Fibroblast of skin of left biceps (primary cell): ENCODE data around the gene LITAF.
"Not testable (repeated sequence)": the region's sequence is repeated elsewhere in the genome, so short reads cannot be mapped to it uniquely, and the experiment has no call there.

ENCODE experiments used
- DNase-seq, 2 experiments: peaks; one replicate each; pipeline ENCODE4 v3.0.0-alpha.2; 2013; ENCODE audit warnings: low read depth in 2 of 2

Gene LITAF

GRCh38 chr16:11601425-11601824 lies 14.7 kb upstream of the LITAF start:
- DNase-seq = no peak

GRCh38 chr16:11599579-11599978 lies 12.9 kb upstream of the LITAF start:
- no peak for DNase-seq

GRCh38 chr16:11597235-11598095 lies 10.7 kb upstream of the LITAF start:
- no peak for DNase-seq

- no peak for DNase-seq
These were observed 10.0 kb upstream of the LITAF start for GRCh38 chr16:11596572-11597226.

GRCh38 chr16:11593581-11593980 lies 6.9 kb upstream of the LITAF start:
- no peak for DNase-seq

GRCh38 chr16:11593076-11593475 lies 6.4 kb upstream of the LITAF start:
- not testable (repeated sequence) for DNase-seq

GRCh38 chr16:11591630-11592029 lies 4.9 kb upstream of the LITAF start:
- DNase-seq = not testable (repeated sequence)

GRCh38 chr16:11589198-11589550 lies 2.5 kb upstream of the LITAF start:
- DNase-seq = no peak

GRCh38 chr16:11588321-11589197 lies 1.8 kb upstream of the LITAF start:
- DNase-seq = no peak

- no peak for DNase-seq
These were observed 1.0 kb upstream of the LITAF start for GRCh38 chr16:11587643-11588247.

- no peak for DNase-seq
These were observed 302 bp downstream of the LITAF start for GRCh38 chr16:11586378-11586855.

- DNase-seq = no peak
These were observed 1.0 kb downstream of the LITAF start for GRCh38 chr16:11585460-11586377.

GRCh38 chr16:11583889-11584565 lies 2.7 kb downstream of the LITAF start:
- no peak for DNase-seq

- DNase-seq = no peak
These were observed 3.6 kb downstream of the LITAF start for GRCh38 chr16:11583166-11583565.

GRCh38 chr16:11582157-11582814 lies 4.4 kb downstream of the LITAF start:
- no peak for DNase-seq

- no peak for DNase-seq
These were observed 5.0 kb downstream of the LITAF start for GRCh38 chr16:11581678-11582077.

- DNase-seq = no peak
These were observed 6.2 kb downstream of the LITAF start for GRCh38 chr16:11580451-11581086.

GRCh38 chr16:11577290-11577660 lies 9.4 kb downstream of the LITAF start:
- DNase-seq = not testable (repeated sequence)
